Nephron progenitor cell (in vitro differentiated cells): Measurements from ENCODE around the gene CHPF.
A peak's percentile ranks its signal among the peaks of the same experiment; 100 is the strongest.

Experiments
- DNase-seq: peaks from one replicate; pipeline ENCODE4 v3.0.0; 2021
- H3K27ac Mint-ChIP-seq: 2 replicates; pipeline ENCODE4 v1.8.0; 2021; ENCODE audit warnings: mild to moderate bottlenecking, moderate library complexity, mixed read lengths
- H3K27me3 Mint-ChIP-seq: 2 replicates; pipeline ENCODE4 v1.8.0; 2021; ENCODE audit warnings: mild to moderate bottlenecking, low read depth, mixed read lengths; ENCODE audit not compliant: poor library complexity
- H3K36me3 Mint-ChIP-seq: 2 replicates; pipeline ENCODE4 v1.8.0; 2021; ENCODE audit warnings: low read depth, mixed read lengths
- H3K4me1 Mint-ChIP-seq: 2 replicates; pipeline ENCODE4 v1.8.0; 2021; ENCODE audit warnings: mixed read lengths
- H3K4me3 Mint-ChIP-seq: 2 replicates; pipeline ENCODE4 v1.8.0; 2021; ENCODE audit warnings: mild to moderate bottlenecking, moderate library complexity, mixed read lengths
- H3K9me3 Mint-ChIP-seq: 2 replicates; pipeline ENCODE4 v1.8.0; 2021; ENCODE audit warnings: mild to moderate bottlenecking, moderate library complexity, mixed read lengths
- CTCF ChIP-seq: fragments of 200-600 bp; sonication (generic); IDR thresholded peaks from 2 replicates; pipeline ENCODE4 v1.5.0; 2021; ENCODE audit warnings: antibody characterized with exemption

CHPF gene

GRCh38 chr2:219526320-219527075, 17.1 kb downstream of the CHPF start:
- H3K36me3 Mint-ChIP-seq: no peaks in the 10 kb centered on the region
- no peak for DNase-seq
- TF ChIP-seq CTCF: no peak
- H3K9me3 Mint-ChIP-seq: no peaks in the 10 kb centered on the region
- peak overlapping the region; percentile 63 for H3K4me3 Mint-ChIP-seq
- peak overlapping the region; percentile 57 for H3K27ac Mint-ChIP-seq
- peaks cover 66% of the 10 kb centered on the region for H3K27me3 Mint-ChIP-seq
- peaks cover 66% of the 10 kb centered on the region for H3K4me1 Mint-ChIP-seq

- Mint-ChIP-seq H3K4me3 (peak overlapping the region; percentile 63), H3K27me3 (peaks cover 61% of the 10 kb centered on the region)
Measured at GRCh38 chr2:219525533-219526232, 17.9 kb downstream of the CHPF start.

GRCh38 chr2:219524817-219525216, 18.8 kb downstream of the CHPF start:
- DNase-seq: no peak
- Mint-ChIP-seq H3K27me3 (peaks cover 54% of the 10 kb centered on the region), H3K4me1 (peaks cover 72% of the 10 kb centered on the region), H3K27ac (no peak overlapping the region), H3K9me3 (no peaks in the 10 kb centered on the region), H3K4me3 (no peak overlapping the region), H3K36me3 (no peaks in the 10 kb centered on the region)
- no peak for TF ChIP-seq CTCF

More at GRCh38 chr2:219525533-219526232, 17.9 kb downstream of the CHPF start:
- TF ChIP-seq CTCF: no peak
- H3K4me1 Mint-ChIP-seq: peaks cover 72% of the 10 kb centered on the region
- H3K27ac Mint-ChIP-seq: peak overlapping the region; percentile 57
- no peak for DNase-seq
- H3K9me3 Mint-ChIP-seq: no peaks in the 10 kb centered on the region
- H3K36me3 Mint-ChIP-seq: no peaks in the 10 kb centered on the region

GRCh38 chr2:219523031-219523671, 20.5 kb downstream of the CHPF start:
- no peaks in the 10 kb centered on the region for H3K36me3 Mint-ChIP-seq
- no peak for DNase-seq
- H3K4me1 Mint-ChIP-seq: peaks cover 79% of the 10 kb centered on the region
- peak overlapping the region; percentile 70 for H3K4me3 Mint-ChIP-seq
- TF ChIP-seq CTCF: no peak
- H3K27me3 Mint-ChIP-seq: peaks cover 47% of the 10 kb centered on the region
- H3K9me3 Mint-ChIP-seq: no peaks in the 10 kb centered on the region
- no peak overlapping the region for H3K27ac Mint-ChIP-seq

- Mint-ChIP-seq H3K27me3 (peaks cover 47% of the 10 kb centered on the region), H3K4me3 (peak overlapping the region; percentile 70), H3K9me3 (no peaks in the 10 kb centered on the region), H3K36me3 (no peaks in the 10 kb centered on the region), H3K27ac (no peak overlapping the region), H3K4me1 (peaks cover 80% of the 10 kb centered on the region)
- TF ChIP-seq CTCF: no peak
- peak; percentile 82 for DNase-seq
Measured at GRCh38 chr2:219522111-219523030, 21.2 kb downstream of the CHPF start.
